ENCODE data around the gene LAMA5.

Gene LAMA5

DNA sequence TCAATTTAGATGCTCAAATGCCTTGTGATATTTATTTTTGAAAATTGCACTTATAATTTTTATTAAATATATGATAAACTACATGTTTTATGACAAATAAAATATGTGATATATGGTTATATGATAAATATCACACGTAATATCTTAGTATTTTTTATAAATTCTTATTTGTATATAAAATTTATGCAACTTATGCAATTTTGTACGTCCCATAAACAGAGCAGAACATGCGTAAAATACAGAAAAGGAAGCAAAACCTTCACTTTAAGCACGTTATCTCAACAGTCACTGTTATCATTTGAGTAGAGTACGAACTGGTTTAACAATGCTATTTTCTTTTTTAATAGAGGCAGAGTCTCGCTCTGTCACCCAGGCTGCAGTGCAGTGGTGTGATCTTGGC lies 80.0 kb downstream of the LAMA5 start:
- no peak overlapping the region for H2AFZ ChIP-seq (ENCODE audit: low read depth, low read length, severe bottlenecking)
- H3K9me3 ChIP-seq (ENCODE audit: insufficient read depth, low read length), result no peaks in the 10 kb centered on the region
- H3K79me2 ChIP-seq (ENCODE audit: insufficient read depth, low read length), result no peaks in the 10 kb centered on the region
- TF ChIP-seq EZH2phosphoT487 (conservative IDR thresholded peaks at IDR 0.05; ENCODE audit: low read length), result no peak
- TF ChIP-seq, protein P1, sequence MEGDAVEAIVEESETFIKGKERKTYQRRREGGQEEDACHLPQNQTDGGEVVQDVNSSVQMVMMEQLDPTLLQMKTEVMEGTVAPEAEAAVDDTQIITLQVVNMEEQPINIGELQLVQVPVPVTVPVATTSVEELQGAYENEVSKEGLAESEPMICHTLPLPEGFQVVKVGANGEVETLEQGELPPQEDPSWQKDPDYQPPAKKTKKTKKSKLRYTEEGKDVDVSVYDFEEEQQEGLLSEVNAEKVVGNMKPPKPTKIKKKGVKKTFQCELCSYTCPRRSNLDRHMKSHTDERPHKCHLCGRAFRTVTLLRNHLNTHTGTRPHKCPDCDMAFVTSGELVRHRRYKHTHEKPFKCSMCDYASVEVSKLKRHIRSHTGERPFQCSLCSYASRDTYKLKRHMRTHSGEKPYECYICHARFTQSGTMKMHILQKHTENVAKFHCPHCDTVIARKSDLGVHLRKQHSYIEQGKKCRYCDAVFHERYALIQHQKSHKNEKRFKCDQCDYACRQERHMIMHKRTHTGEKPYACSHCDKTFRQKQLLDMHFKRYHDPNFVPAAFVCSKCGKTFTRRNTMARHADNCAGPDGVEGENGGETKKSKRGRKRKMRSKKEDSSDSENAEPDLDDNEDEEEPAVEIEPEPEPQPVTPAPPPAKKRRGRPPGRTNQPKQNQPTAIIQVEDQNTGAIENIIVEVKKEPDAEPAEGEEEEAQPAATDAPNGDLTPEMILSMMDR (IDR thresholded peaks at IDR 0.05; ENCODE audit: insufficient read depth, low read length, poor library complexity, severe bottlenecking), result no peak
- H3K27ac ChIP-seq (ENCODE audit: low read depth, low read length), result no peak overlapping the region
- no peaks in the 10 kb centered on the region for H3K9me2 ChIP-seq (replicated peaks; ENCODE audit: insufficient read depth, low read length)
- H3F3A ChIP-seq (ENCODE audit: insufficient read depth), result no peaks in the 10 kb centered on the region
- no peaks in the 10 kb centered on the region for H4K20me1 ChIP-seq (ENCODE audit: low read depth, low read length)
- no peak overlapping the region for H3K4me3 ChIP-seq (ENCODE audit: insufficient read depth, low read length, poor library complexity, severe bottlenecking)
- H3K36me3 ChIP-seq (ENCODE audit: low read length), result no peaks in the 10 kb centered on the region
- no peak overlapping the region for H3K9ac ChIP-seq (ENCODE audit: low read length)
- H3K4me2 ChIP-seq (ENCODE audit: low read depth, low read length, poor library complexity, severe bottlenecking), result no peak overlapping the region
- no peaks in the 10 kb centered on the region for H3K27me3 ChIP-seq (ENCODE audit: low read length)

DNA sequence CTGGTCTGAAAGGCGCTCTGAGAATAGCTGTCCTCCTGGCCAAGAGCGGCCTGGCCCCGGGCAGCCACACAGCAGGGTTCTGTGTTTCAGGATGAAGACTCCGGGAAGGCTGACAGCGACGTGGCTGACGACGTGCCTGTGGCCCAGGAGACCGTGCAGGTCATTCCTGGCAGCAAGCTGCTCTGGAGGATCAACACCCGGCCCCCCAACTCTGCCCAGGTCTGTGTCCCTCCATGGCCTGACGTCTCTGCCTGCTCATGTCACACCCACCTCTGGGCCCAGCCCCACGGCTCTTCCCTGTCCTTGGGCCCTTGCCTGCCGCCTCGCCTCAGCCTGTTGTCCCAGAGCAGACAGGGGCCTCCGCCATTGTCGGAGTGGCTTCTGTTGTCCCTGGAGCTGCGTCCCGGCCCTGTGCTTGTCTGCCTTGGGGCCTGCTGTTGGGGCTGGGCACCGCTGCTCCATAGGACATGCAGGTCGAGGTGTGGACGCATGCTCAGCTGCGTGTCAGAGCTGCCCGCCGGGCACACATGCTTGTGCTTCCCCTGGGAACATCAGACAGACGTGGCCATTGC lies 80.5 kb downstream of the LAMA5 start:
- H2AFZ ChIP-seq (ENCODE audit: low read depth, low read length, severe bottlenecking), result no peak overlapping the region
- no peaks in the 10 kb centered on the region for H3K36me3 ChIP-seq (ENCODE audit: low read length)
- H3F3A ChIP-seq (ENCODE audit: insufficient read depth), result no peaks in the 10 kb centered on the region
- H3K27me3 ChIP-seq (ENCODE audit: low read length), result no peaks in the 10 kb centered on the region
- H3K4me2 ChIP-seq (ENCODE audit: low read depth, low read length, poor library complexity, severe bottlenecking), result no peak overlapping the region
- no peak for TF ChIP-seq EZH2phosphoT487 (conservative IDR thresholded peaks at IDR 0.05; ENCODE audit: low read length)
- TF ChIP-seq, protein P1 (IDR thresholded peaks at IDR 0.05; ENCODE audit: insufficient read depth, low read length, poor library complexity, severe bottlenecking), result no peak
- no peaks in the 10 kb centered on the region for H4K20me1 ChIP-seq (ENCODE audit: low read depth, low read length)
- H3K27ac ChIP-seq (ENCODE audit: low read depth, low read length), result no peak overlapping the region
- no peak overlapping the region for H3K9ac ChIP-seq (ENCODE audit: low read length)
- no peaks in the 10 kb centered on the region for H3K9me2 ChIP-seq (replicated peaks; ENCODE audit: insufficient read depth, low read length)
- no peaks in the 10 kb centered on the region for H3K9me3 ChIP-seq (ENCODE audit: insufficient read depth, low read length)
- no peaks in the 10 kb centered on the region for H3K79me2 ChIP-seq (ENCODE audit: insufficient read depth, low read length)
- no peak overlapping the region for H3K4me3 ChIP-seq (ENCODE audit: insufficient read depth, low read length, poor library complexity, severe bottlenecking)

DNA sequence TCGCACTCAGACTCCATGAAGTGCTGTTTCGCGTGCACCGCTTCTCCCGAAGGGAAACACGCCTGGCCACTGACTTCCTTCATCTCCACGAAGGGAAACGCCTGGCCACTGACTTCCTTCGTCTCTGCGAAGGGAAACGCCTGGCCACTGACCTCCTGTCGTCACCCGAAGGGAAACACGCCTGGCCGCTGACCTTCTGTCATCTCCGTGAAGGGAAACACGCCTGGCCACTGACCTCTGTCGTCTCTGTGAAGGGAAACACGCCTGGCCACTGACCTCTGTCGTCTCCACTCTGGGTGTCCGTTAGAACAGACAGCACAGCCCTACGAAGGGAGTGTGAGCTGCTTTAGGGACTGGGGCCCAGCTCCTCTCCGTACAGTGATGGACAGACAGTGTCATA lies 81.4 kb downstream of the LAMA5 start:
- H3K36me3 ChIP-seq (ENCODE audit: low read length), result no peaks in the 10 kb centered on the region
- H3K9ac ChIP-seq (ENCODE audit: low read length), result no peak overlapping the region
- no peaks in the 10 kb centered on the region for H4K20me1 ChIP-seq (ENCODE audit: low read depth, low read length)
- no peak overlapping the region for H2AFZ ChIP-seq (ENCODE audit: low read depth, low read length, severe bottlenecking)
- H3K4me3 ChIP-seq (ENCODE audit: insufficient read depth, low read length, poor library complexity, severe bottlenecking), result no peak overlapping the region
- H3K27me3 ChIP-seq (ENCODE audit: low read length), result no peaks in the 10 kb centered on the region
- H3F3A ChIP-seq (ENCODE audit: insufficient read depth), result no peaks in the 10 kb centered on the region
- no peak overlapping the region for H3K27ac ChIP-seq (ENCODE audit: low read depth, low read length)
- no peaks in the 10 kb centered on the region for H3K9me3 ChIP-seq (ENCODE audit: insufficient read depth, low read length)
- H3K79me2 ChIP-seq (ENCODE audit: insufficient read depth, low read length), result no peaks in the 10 kb centered on the region
- no peaks in the 10 kb centered on the region for H3K9me2 ChIP-seq (replicated peaks; ENCODE audit: insufficient read depth, low read length)
- TF ChIP-seq, protein P1 (IDR thresholded peaks at IDR 0.05; ENCODE audit: insufficient read depth, low read length, poor library complexity, severe bottlenecking), result no peak
- TF ChIP-seq EZH2phosphoT487 (conservative IDR thresholded peaks at IDR 0.05; ENCODE audit: low read length), result no peak
- no peak overlapping the region for H3K4me2 ChIP-seq (ENCODE audit: low read depth, low read length, poor library complexity, severe bottlenecking)

Measured in SU-DHL-6 (cell line).